Measurements from ENCODE around the gene TRIM74.
"Not testable (repeated sequence)": the region's sequence is repeated elsewhere in the genome, so short reads cannot be mapped to it uniquely, and the experiment has no call there.

DNA sequence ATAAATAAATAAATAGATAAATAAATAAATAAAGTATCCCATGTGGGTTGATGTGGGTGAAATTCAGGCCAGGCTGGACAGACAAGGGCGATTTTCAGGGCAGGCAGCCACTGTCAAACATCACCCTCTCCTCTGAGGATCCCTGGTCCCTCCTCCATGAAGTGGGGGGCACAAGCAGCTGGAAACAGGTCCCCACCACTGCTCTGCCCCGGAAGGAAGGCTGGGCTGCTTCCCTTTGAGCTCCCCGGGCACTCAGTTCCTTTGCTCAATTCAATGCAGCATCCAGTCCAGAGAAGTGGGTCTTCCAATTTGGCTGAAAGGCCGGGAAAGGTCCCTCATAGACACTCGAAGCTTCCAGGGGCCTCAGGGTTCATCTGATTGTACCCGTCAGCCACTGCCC, 11.1 kb upstream of the TRIM74 start:
- TF ChIP-seq, protein P1, sequence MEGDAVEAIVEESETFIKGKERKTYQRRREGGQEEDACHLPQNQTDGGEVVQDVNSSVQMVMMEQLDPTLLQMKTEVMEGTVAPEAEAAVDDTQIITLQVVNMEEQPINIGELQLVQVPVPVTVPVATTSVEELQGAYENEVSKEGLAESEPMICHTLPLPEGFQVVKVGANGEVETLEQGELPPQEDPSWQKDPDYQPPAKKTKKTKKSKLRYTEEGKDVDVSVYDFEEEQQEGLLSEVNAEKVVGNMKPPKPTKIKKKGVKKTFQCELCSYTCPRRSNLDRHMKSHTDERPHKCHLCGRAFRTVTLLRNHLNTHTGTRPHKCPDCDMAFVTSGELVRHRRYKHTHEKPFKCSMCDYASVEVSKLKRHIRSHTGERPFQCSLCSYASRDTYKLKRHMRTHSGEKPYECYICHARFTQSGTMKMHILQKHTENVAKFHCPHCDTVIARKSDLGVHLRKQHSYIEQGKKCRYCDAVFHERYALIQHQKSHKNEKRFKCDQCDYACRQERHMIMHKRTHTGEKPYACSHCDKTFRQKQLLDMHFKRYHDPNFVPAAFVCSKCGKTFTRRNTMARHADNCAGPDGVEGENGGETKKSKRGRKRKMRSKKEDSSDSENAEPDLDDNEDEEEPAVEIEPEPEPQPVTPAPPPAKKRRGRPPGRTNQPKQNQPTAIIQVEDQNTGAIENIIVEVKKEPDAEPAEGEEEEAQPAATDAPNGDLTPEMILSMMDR (conservative IDR thresholded peaks at IDR 0.05; ENCODE audit: low read depth in 2 of 2), result not testable (repeated sequence)
- not testable (repeated sequence) for TF ChIP-seq EZH2phosphoT487 (IDR thresholded peaks at IDR 0.05; ENCODE audit: unreplicated experiment); POLR2AphosphoS5 (IDR thresholded peaks at IDR 0.05; ENCODE audit: low read depth); EZH2 (IDR thresholded peaks at IDR 0.05; ENCODE audit: low read depth, unreplicated experiment); JUNB (IDR thresholded peaks at IDR 0.05; ENCODE audit: unreplicated experiment)
- TF ChIP-seq, protein P2, sequence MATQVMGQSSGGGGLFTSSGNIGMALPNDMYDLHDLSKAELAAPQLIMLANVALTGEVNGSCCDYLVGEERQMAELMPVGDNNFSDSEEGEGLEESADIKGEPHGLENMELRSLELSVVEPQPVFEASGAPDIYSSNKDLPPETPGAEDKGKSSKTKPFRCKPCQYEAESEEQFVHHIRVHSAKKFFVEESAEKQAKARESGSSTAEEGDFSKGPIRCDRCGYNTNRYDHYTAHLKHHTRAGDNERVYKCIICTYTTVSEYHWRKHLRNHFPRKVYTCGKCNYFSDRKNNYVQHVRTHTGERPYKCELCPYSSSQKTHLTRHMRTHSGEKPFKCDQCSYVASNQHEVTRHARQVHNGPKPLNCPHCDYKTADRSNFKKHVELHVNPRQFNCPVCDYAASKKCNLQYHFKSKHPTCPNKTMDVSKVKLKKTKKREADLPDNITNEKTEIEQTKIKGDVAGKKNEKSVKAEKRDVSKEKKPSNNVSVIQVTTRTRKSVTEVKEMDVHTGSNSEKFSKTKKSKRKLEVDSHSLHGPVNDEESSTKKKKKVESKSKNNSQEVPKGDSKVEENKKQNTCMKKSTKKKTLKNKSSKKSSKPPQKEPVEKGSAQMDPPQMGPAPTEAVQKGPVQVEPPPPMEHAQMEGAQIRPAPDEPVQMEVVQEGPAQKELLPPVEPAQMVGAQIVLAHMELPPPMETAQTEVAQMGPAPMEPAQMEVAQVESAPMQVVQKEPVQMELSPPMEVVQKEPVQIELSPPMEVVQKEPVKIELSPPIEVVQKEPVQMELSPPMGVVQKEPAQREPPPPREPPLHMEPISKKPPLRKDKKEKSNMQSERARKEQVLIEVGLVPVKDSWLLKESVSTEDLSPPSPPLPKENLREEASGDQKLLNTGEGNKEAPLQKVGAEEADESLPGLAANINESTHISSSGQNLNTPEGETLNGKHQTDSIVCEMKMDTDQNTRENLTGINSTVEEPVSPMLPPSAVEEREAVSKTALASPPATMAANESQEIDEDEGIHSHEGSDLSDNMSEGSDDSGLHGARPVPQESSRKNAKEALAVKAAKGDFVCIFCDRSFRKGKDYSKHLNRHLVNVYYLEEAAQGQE (IDR thresholded peaks at IDR 0.05; ENCODE audit: unreplicated experiment), result not testable (repeated sequence)
- TF ChIP-seq, protein P3, sequence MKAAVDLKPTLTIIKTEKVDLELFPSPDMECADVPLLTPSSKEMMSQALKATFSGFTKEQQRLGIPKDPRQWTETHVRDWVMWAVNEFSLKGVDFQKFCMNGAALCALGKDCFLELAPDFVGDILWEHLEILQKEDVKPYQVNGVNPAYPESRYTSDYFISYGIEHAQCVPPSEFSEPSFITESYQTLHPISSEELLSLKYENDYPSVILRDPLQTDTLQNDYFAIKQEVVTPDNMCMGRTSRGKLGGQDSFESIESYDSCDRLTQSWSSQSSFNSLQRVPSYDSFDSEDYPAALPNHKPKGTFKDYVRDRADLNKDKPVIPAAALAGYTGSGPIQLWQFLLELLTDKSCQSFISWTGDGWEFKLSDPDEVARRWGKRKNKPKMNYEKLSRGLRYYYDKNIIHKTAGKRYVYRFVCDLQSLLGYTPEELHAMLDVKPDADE (IDR thresholded peaks at IDR 0.05), result not testable (repeated sequence)

Measured in GM23338 (cell line).